GM18502 (cell line): Measurements from ENCODE around the gene GMFB.

ENCODE experiments used
- ATAC-seq: cut with Tn5 transposase; IDR thresholded peaks from one replicate; pipeline ENCODE4 v1.9.1; 2021; ENCODE audit warnings: mild to moderate bottlenecking; ENCODE audit not compliant: unreplicated experiment, poor library complexity

The GMFB gene

DNA sequence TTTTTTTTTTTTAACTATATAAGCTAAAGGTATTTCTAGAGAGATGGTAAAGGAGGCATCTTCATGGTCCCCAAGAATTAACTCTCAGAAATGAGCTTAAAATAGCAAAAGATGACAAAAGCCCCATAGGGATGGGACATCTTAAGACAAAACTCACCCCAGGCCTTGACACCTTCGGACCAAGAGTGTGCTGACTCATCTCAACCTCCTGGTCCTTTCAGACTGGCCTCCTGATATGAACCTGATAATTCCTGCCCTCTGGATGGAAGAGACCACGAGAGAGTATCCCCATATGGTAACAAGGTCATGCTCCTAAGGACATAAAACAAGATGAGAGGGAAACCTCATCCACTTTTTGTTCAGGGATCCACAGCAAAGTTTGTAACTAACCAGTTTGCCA is 8.4 kb upstream of the GMFB start:
- ATAC-seq = no peak

DNA sequence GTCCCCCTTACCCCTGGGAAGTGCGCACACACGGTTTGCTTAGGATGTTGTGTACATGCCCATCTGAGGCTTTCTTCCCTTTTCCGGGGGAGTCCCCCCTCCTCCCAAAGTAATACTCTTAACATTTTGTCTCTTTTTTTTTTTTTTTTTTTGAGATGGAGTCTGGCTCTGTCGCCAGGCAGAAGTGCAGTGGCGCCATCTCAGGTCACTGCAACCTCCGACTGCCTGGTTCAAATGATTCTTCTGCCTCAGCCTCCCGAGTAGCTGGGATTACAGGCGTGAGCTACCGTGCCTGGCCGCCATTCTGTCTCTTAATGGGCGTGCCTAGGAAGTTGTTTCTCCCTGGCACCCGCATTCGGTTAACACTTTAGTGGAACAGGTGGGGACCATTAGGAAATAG is 4.5 kb upstream of the GMFB start:
- ATAC-seq = no peak

DNA sequence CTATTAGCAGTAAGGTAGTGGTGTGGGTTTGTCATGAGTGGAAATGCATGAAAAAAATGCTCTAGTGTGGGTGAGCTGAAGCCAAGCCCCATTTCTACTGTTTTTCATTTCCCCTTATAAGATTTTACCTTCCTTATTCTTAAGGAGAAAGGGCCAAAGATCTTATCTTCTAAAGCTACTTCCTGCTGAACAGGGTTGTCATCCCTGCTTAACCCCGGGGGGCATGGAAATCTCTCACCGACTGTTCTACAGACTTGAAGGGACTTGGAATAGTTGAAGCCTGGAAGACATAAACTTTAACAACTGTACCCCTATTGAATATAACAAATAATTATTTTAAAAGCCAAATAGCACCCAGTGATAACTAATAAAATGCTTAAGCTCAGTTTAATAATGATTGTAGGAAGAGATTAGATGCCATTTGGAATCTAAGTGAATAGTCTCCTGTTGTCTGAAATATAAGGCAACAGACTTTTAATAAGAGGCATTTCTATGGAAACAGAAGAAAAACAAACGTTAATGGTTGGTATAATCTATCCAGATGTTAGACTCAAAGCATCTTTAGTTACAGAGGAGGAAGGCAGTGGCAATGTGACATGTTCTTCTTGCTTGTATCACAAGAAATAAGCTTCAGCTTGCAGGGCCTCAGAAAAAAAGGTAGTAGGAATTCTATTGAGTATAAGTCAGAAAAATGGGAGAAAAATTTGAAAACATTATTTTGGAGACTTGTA is 1.8 kb upstream of the GMFB start:
- ATAC-seq = no peak

DNA sequence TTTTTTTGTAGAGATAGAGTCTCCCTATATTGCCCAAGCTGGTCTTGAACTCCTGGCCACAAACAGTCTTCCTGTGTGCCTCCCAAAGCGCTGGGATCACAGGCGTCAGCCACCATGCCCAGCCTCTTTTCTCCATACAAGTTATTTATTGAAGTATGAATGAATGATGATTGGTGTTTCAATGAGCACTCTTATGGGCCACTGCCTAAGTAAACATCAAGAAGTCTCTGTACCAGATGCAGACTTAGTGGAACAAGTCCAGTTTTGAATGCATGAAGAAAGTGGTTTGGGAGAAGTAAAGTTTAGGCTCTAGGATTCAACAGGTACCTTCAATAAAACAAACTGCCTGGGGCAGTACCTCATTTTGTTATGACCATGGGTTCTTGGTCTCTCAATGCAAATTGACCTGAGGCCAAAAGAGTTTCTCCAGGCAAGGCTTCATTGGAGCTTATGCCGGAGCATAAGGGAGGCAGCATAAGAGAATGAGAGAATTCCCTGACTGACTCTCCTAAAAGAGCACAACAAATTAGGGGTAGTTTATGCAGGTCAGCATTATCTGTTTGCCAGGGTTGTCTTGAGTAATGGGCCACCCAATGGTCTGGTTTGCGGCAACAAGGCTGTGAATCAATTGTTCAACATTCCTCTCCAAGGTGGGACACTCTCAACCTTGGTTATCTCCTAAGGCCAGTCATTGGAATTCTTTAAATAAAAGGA is 1.1 kb upstream of the GMFB start:
- ATAC-seq = no peak

DNA sequence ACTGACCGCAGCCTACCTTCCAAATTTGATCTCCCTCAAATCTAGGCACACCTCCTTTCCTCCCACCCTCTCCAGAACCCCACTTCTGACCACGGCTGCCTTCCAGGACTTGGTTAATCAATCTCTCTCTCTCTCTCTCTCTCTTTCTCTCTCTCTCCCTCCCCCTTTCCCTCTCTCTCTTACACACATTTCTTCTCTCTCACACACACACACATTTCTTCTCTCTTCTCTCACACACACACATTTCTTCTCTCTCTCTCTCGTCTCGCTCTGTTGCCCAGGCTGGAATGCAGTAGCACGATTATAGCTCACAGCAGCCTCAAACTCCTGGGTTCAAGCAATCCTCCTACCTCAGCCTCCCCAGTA is 521 bp upstream of the GMFB start:
- no peak for ATAC-seq

DNA sequence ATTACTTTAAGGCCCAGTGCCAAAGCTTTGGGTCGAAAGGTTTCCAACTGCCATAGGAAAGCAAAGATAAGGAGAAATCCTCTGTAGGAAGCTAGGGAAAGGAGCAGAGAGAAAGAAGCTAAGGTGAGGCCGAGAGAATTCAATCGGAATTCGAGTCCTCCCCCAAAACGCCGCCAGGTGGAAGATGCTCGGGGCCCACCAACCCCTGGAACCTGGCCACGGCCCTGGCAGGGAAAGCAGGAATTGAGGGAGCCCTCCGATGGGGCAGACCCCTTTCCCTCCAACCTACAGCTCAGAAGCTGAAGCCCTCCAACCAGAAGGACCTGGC is 498 bp downstream of the GMFB start:
- no peak for ATAC-seq

DNA sequence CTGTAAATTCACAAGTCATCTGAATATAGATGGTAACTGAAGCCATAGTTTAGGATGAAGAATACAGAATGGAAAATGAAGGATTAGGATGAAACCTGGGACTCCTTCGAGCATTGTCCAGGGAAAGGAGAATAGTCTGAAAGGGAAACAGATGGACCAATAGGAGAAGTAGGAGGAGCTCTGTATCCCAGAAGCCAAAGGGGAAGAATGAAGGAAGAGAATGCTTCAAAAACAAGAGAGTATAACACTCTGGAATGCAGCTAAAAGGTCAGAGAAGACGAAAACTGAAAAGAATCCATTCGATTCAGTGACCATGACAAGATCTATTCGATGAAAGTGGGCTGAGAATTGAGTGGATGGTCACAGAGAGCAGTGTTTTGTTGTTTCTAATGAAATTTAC is 1.0 kb downstream of the GMFB start:
- ATAC-seq = no peak

DNA sequence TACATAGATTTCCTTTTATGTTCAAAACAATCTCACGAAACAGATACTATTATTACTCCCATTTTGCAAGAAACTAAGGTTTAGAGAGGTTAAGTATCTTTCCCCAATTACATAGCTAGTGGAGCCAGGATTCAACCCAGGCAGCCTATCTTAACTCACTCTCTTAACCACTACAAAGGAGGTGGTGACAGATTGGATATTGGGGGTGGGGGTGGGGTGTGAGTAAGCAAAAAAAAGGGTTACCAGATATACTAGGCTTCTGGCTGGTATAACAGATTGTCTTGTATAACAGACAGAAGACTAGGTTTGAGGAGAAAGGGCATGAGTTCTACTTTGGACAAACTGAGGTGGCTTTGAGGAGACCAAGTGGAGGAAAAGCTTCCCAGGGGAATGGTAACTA is 2.1 kb downstream of the GMFB start:
- ATAC-seq = no peak

DNA sequence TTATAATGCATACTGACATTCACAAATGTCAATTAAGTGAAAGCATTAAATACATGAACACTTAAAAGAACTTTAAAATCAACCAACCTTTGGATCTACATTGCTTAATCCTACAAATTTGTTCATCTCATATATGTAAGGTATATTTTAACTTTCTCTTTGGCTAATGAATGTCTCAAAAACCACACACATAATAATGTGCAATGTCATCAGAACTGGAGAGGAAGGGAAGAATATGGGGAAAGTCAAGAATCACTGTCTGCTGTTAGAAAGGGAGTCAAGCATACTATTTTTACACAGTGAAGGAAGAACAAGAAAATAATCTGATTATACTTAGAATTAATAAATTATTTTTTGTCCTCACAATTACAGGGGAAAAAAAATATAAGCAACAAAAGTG is 4.9 kb downstream of the GMFB start:
- no peak for ATAC-seq

DNA sequence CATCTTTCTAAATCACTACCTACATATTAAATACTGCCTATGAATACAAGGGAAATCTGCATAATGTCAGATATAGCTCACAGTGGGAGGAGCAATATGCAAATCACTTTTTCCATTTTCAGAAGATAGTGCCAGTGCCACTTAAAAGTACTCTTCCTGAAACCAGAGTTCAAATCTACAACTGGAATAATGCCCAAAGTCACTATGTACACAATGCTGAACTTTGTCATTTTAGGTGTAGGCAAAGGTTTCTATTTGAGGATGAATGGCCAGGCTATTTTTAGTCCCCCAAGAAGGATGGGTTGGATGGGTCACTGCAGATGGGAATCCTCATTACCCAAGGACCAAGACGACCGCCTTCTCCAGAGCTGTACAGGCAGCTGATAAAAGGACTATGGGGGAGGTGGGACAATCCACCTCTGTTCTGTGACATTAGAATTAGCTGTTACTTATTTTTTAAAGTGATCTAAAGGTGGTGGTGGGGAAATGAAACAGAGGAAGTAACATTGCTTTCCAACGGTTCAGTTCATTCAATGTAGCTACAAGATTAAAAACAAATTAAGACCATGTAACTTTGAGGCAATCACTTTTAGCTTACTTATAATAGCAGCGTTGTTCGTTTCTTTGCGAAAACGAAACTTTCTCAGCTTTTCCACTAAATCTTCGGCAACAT is 5.6 kb downstream of the GMFB start:
- ATAC-seq = no peak

DNA sequence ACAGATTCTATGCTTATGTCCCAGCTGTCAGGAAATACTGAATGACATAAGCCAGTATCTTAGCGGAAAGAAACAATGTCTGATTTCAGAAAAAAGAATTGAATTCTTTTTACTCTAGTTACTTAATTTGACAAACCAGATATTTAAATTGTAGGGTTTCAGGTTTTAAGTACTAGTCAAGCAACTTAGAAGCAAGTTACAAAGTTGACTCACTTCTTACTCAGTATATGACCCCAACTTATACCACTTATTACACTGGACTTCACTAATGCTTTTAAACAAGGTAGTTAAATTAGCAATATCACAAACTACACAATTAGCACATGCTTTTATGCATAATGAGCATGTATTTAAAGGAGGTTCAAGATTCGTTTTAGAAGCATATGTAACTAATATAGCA is 7.1 kb downstream of the GMFB start:
- ATAC-seq = no peak

DNA sequence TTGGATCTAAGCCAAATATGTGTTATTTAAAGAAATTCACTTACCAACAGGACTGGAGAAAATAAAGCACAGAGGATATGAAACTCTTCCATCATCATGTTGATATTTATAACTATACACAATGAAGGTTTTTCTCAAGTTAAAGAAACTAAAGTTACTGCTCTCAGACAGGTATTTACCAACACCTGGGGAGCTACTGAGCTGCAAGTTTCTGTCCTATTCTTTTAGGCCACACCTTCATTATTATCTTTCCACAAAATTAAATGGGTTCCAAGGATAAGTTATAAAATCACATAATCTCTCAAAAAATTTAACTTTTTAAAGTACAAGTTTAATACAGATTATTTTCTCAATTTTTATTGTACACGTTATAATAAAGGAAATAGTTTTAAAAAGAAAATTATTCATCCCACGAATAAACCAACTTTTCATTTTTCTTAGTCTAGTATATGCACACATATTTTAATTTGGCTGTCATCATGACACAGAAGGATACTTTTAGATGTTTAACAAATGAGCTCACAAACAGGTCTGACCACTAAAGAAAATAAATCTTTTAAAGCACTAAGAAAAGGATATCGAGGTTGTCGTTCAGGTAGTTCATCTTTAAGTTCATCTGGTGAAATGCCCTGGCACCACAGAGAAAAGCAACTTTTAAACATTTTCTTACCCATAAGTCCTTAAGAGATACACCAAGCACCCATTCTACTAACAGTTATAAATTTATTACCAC is 7.8 kb downstream of the GMFB start:
- no peak for ATAC-seq

DNA sequence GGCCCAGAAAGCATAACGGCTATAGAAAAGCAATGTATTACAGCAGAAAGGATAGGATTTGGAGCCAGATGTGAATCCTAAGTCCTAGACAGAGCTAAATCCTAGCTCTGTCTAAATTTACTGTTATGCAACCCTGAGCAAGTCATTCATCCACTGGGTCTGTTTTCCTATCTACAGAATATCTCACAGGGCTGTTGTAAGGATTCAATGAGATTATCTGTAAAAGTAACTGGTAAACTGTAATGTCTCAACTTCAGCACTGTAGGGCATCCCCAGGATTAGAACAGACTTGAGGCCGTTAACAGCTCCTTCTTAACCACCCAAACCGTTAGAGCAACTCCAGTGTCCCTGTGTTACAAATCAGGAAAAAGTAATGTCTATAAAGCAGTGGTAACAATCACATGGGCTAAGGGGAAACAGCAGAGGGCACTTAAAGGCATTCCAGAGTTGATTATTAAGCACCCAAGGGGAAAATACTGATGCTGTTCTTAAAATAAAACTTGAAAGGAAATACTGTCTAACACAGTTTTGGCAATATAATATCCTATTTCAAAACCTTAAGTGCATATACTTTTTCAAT is 10.1 kb downstream of the GMFB start:
- no peak for ATAC-seq

DNA sequence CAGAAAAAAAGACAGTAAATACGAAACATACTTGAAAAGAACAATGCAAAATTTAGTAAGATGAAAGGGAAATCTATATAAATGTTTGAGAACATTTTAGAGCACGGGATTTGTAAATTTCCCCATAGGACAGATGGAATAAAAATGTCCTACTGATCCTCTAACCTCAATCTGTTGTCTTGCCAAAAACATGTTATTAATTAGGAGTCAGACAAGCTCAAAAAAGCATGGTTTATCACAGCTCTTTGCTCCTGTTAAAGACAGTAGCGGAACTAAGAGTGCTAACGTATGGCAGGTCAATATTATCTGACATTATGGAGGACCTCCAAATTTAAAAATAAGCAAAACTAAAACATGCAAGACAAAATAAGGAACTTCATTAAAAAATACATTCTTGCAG is 12.9 kb downstream of the GMFB start:
- ATAC-seq = no peak

DNA sequence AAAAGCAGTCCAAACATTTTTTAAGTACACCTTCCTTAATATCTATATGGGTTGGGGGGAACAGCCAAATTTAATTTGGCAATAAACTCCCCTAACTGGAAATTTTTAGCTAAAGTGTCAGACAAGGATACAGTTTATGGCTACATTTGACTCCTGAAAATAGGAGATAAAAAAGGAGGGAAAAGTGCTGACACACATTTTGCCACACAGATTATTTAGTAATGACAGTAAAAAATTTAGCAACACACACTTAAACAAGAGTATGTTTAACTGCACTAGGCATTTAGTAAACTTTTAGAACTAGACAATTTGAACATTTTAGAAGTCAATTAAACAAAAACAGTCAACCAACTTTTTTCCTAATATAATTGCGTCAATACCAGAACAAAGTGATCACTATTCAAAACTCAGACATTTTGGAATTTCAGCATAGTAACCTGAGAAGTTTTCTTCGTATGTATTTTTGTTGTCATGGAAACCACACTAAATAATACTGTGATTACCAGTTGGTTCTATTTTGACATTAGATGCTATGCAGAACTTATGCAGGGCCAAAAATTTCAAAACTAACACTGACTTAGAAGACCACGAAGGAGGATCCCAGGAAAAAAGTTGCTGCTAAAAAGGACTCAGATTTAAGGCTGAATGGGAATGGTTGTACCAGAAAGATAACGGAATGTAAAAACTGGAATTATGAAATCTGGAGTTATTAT is 13.4 kb downstream of the GMFB start:
- no peak for ATAC-seq

DNA sequence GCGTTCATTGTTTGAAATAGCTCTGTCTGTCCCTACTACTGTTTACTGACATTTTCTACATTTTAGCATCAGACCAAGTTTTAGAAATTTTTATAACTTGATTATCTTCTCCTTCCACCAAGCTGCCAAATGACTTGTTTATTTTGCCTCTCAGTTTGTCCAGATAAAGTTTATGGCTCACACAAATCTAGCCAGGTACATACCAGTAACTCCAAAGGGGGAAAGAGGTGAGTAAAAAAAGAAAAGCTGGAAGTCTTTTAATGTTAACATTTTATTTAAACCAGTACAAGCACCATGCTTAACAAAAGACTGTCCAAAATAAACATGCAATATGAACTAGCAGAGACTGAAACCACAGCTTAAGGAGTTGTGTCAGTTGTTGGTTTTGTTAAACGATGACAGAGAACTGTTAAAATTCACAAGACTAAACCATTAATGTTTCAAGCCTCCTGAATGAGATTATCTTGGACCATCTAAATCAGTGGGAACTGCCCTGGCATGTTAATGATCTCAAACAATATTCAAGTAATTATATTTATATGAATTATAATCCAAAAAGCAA is 14.5 kb downstream of the GMFB start:
- no peak for ATAC-seq

DNA sequence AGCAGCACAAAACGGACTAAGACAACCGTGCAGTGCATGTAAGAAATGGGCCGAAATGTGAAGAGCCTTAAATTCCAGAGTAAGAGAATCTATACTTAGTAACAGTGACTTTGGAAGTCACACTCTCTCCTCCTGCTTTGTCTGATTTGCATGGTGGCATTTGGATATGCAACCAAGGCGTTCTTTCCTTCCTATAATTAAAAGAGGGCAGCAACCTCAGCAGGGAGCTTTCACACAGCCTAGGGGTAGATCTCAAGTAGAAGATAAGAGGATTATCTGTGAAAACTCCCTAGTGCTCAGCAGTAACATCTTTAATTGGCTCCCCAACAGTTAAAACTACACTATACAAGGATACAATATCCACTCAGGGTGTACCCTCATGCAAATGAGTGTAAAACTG is 16.5 kb downstream of the GMFB start:
- ATAC-seq = no peak

DNA sequence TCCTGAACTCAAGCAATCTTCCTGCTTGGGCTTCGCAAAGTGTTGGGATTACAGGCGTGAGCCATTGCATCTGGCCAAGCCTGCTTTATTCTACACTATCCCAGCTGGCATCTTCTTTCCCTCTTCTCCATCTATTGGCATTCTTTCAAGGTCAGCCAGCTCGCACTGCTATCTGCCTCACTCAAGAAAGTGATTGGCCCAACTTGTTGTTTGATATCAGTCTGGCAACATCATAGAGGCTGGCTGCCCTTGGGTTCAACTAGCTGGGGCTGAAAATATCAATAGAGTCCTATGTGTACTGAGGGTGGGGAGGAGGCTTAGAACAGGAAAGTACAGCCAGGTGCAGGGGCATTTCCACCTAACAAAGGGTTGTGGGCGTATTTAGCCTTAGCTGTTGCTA is 17.1 kb downstream of the GMFB start:
- no peak for ATAC-seq

DNA sequence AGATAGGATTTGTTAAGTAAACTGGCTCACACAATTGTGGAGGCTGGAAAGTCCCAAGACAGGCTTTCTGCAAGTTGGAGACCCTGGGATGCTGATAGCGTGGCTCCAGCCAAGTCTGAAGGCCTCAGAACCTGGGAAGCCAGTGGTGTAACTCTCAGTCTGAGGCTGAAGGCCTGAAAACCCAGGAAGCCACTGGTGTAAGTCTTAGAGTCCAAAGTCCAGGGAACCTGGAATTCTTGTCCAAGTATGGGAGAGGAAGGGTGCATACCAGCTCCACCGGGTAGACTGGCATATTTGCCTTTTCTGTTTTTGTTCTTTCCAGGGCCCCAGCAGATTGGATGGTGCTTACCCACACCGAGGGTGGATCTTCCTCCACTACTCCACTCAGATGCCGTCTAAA is 18.1 kb downstream of the GMFB start:
- ATAC-seq = no peak

DNA sequence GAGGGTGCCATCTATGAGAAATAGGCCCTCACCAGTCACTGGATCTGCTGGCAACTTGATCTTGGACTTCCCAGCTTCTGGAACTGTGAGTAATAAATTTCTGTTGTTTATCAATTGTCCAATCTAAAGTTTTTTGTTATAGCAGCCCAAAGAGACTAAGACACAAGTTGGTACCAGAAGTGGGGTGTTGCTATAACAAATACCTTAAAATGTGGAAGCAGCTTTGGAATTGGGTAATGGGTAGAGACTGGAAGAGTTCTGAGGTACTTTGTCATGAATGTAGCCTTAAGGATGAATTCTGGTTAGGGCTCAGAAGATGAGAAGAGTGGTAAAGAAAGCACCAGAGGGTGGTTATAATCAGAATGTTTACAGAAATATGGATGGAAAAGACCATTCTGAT is 21.5 kb downstream of the GMFB start:
- ATAC-seq = no peak
